Stimulated activated CD4-positive, alpha-beta T cell treated with anti-CD3 and anti-CD28 coated beads, Interleukin-15, amount 100 ng/mL, for 1 hour (primary cell): ENCODE data around the gene STARD3NL.
"Not testable (repeated sequence)": the region's sequence is repeated elsewhere in the genome, so short reads cannot be mapped to it uniquely, and the experiment has no call there.

ENCODE experiments used
- DNase-seq, 2 donors: peaks; one replicate each; pipeline ENCODE4 v3.0.0-alpha.2; 2020; ENCODE audit warnings: low read depth in 1 of 2, low spot score in 1 of 2

The STARD3NL gene

GRCh38 chr7:38178004-38178694, at the start of gene STARD3NL:
TSS of gene STARD3NL (plus strand) at chr7:38178245. CDS start at chr7:38207505, 29,260 bp downstream.
- DNase-seq: peak; percentile 69 to 70

- no peak for DNase-seq
Observed at GRCh38 chr7:38129162-38129561, 48.9 kb upstream of the STARD3NL start.

GRCh38 chr7:38129579-38129978, 48.5 kb upstream of the STARD3NL start:
- DNase-seq: no peak

GRCh38 chr7:38138171-38138570, 39.9 kb upstream of the STARD3NL start:
- no peak for DNase-seq

GRCh38 chr7:38141187-38141586, 36.9 kb upstream of the STARD3NL start:
- no peak for DNase-seq

- no peak for DNase-seq
Observed at GRCh38 chr7:38142736-38143135, 35.3 kb upstream of the STARD3NL start.

- DNase-seq: no peak
Observed at GRCh38 chr7:38147005-38147404, 31.0 kb upstream of the STARD3NL start.

- no peak for DNase-seq
Observed at GRCh38 chr7:38151556-38151955, 26.5 kb upstream of the STARD3NL start.

- no peak for DNase-seq
Observed at GRCh38 chr7:38153515-38153914, 24.5 kb upstream of the STARD3NL start.

- DNase-seq: no peak
Observed at GRCh38 chr7:38154278-38154677, 23.8 kb upstream of the STARD3NL start.

- DNase-seq: no peak
Observed at GRCh38 chr7:38160003-38160571, 18.0 kb upstream of the STARD3NL start.

GRCh38 chr7:38162036-38162435, 16.0 kb upstream of the STARD3NL start:
- no peak for DNase-seq

GRCh38 chr7:38163671-38164070, 14.4 kb upstream of the STARD3NL start:
- DNase-seq: no peak

- no peak for DNase-seq
Observed at GRCh38 chr7:38168890-38169570, 9.0 kb upstream of the STARD3NL start.

GRCh38 chr7:38169847-38170246, 8.2 kb upstream of the STARD3NL start:
- DNase-seq: no peak

GRCh38 chr7:38171623-38172391, 6.2 kb upstream of the STARD3NL start:
- DNase-seq: no peak

GRCh38 chr7:38175547-38175946, 2.5 kb upstream of the STARD3NL start:
- not testable (repeated sequence) for DNase-seq

- DNase-seq: no peak
Observed at GRCh38 chr7:38177621-38178003, 433 bp upstream of the STARD3NL start.

- no peak for DNase-seq
Observed at GRCh38 chr7:38178695-38179344, 775 bp downstream of the STARD3NL start.

- no peak for DNase-seq
Observed at GRCh38 chr7:38179776-38180226, 1.8 kb downstream of the STARD3NL start.

GRCh38 chr7:38181111-38181510, 3.1 kb downstream of the STARD3NL start:
- DNase-seq: no peak
